Measurements from ENCODE around the gene PCSK1N. TPM values are rescaled to one million over a fixed set of nuclear protein-coding genes. Genes with fewer than 3 reads are reported as not detected.

PCSK1N gene
- total and polyA plus RNA-seq, 3 experiments from 2014 or later, result 2.3 to 11.1 (median 3.2) TPM

- Mint-ChIP-seq H3K36me3 (no peaks in the 10 kb centered on the region), H3K27me3 (peaks cover 0 to 4% of the 10 kb centered on the region in 2 donors), H3K9me3 (peaks cover 0 to 2% (median 0%) of the 10 kb centered on the region in 5 donors), H3K4me1 (peaks cover 7 to 13% (median 9%) of the 10 kb centered on the region in 3 donors), H3K27ac (no peak overlapping the region), H3K4me3 (no peak overlapping the region)
- Histone ChIP-seq H3K27ac (ENCODE audit: low read depth, low read length) (peak overlapping the region; percentile 51), H3K27me3 (ENCODE audit: insufficient read depth, low read length, poor library complexity, severe bottlenecking) (no peaks in the 10 kb centered on the region), H3K4me3 (ENCODE audit: low read length) (no peak overlapping the region), H3K4me1 (ENCODE audit: insufficient read depth, low read length) (no peaks in the 10 kb centered on the region), H3K36me3 (ENCODE audit: insufficient read depth, low read length) (no peaks in the 10 kb centered on the region), H3K9me3 (ENCODE audit: low read length) (no peaks in the 10 kb centered on the region)
- CTCF ChIA-PET, result no interaction called here
- POLR2A ChIA-PET, result no interaction called here
- no peak for DNase-seq
These were observed 50.2 kb downstream of the PCSK1N start for GRCh38 chrX:48785186-48785539.

GRCh38 chrX:48784726-48785125 lies 50.7 kb downstream of the PCSK1N start:
- H3K4me3 ChIP-seq (ENCODE audit: low read length), result no peak overlapping the region
- H3K4me1 ChIP-seq (ENCODE audit: insufficient read depth, low read length), result no peaks in the 10 kb centered on the region
- ChIA-PET POLR2A (no interaction called here), CTCF (no interaction called here)
- Mint-ChIP-seq H3K9me3 (peaks cover 0 to 2% (median 0%) of the 10 kb centered on the region in 5 donors), H3K4me1 (peaks cover 5 to 10% (median 9%) of the 10 kb centered on the region in 3 donors), H3K36me3 (no peaks in the 10 kb centered on the region), H3K27ac (no peak overlapping the region), H3K27me3 (peaks cover 0 to 2% of the 10 kb centered on the region in 2 donors), H3K4me3 (no peak overlapping the region)
- H3K27me3 ChIP-seq (ENCODE audit: insufficient read depth, low read length, poor library complexity, severe bottlenecking), result no peaks in the 10 kb centered on the region
- no peak overlapping the region for H3K27ac ChIP-seq (ENCODE audit: low read depth, low read length)
- no peaks in the 10 kb centered on the region for H3K9me3 ChIP-seq (ENCODE audit: low read length)
- DNase-seq, result no peak
- no peaks in the 10 kb centered on the region for H3K36me3 ChIP-seq (ENCODE audit: insufficient read depth, low read length)

DNA sequence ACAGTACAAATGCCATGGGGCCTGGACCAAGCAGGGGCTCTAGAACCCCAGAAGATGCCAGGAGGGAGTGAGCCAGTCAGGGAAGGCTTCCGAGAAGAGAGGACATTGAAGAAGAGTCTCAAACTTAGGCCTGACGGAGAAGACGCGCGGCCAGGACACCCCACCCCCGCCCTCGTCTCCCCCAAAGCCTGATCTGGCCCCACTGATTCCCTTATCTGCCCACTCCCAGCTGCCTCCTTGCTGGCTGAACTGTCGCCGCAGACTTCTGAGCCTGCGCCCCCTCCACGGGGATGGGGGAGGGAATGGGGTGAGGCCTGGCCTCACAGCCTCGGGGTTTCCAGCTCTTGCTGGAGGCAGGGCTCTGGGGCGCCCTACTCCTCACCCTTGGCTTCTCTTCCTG lies 52.6 kb downstream of the PCSK1N start:
- no peaks in the 10 kb centered on the region for H3K9me3 ChIP-seq (ENCODE audit: low read length)
- Mint-ChIP-seq H3K4me1 (no peaks in the 10 kb centered on the region), H3K9me3 (peaks cover 0 to 2% (median 0%) of the 10 kb centered on the region in 5 donors), H3K36me3 (no peaks in the 10 kb centered on the region), H3K27me3 (no peaks in the 10 kb centered on the region), H3K27ac (no peak overlapping the region), H3K4me3 (no peak overlapping the region)
- ChIA-PET POLR2A (no interaction called here), CTCF (no interaction called here)
- H3K27me3 ChIP-seq (ENCODE audit: insufficient read depth, low read length, poor library complexity, severe bottlenecking), result no peaks in the 10 kb centered on the region
- H3K27ac ChIP-seq (ENCODE audit: low read depth, low read length), result peak overlapping the region; percentile 54
- H3K36me3 ChIP-seq (ENCODE audit: insufficient read depth, low read length), result no peaks in the 10 kb centered on the region
- no peak overlapping the region for H3K4me3 ChIP-seq (ENCODE audit: low read length)
- no peak for DNase-seq
- H3K4me1 ChIP-seq (ENCODE audit: insufficient read depth, low read length), result no peaks in the 10 kb centered on the region

GRCh38 chrX:48782216-48782615 lies 53.2 kb downstream of the PCSK1N start:
- H3K9me3 ChIP-seq (ENCODE audit: low read length), result no peaks in the 10 kb centered on the region
- H3K36me3 ChIP-seq (ENCODE audit: insufficient read depth, low read length), result no peaks in the 10 kb centered on the region
- ChIA-PET CTCF (no interaction called here), POLR2A (no interaction called here)
- no peaks in the 10 kb centered on the region for H3K27me3 ChIP-seq (ENCODE audit: insufficient read depth, low read length, poor library complexity, severe bottlenecking)
- H3K27ac ChIP-seq (ENCODE audit: low read depth, low read length), result no peak overlapping the region
- DNase-seq, result no peak
- H3K4me1 Mint-ChIP-seq, result no peaks in the 10 kb centered on the region
- H3K27ac Mint-ChIP-seq, result no peak overlapping the region
- H3K4me3 Mint-ChIP-seq, result no peak overlapping the region
- H3K4me3 ChIP-seq (ENCODE audit: low read length), result no peak overlapping the region
- peaks cover 0 to under 1% of the 10 kb centered on the region in 2 donors for H3K27me3 Mint-ChIP-seq
- H3K4me1 ChIP-seq (ENCODE audit: insufficient read depth, low read length), result no peaks in the 10 kb centered on the region
- peaks cover 0 to 2% (median 0%) of the 10 kb centered on the region in 5 donors for H3K9me3 Mint-ChIP-seq
- H3K36me3 Mint-ChIP-seq, result no peaks in the 10 kb centered on the region

GRCh38 chrX:48781705-48782104 lies 53.7 kb downstream of the PCSK1N start:
- Histone ChIP-seq H3K36me3 (ENCODE audit: insufficient read depth, low read length) (no peaks in the 10 kb centered on the region), H3K9me3 (ENCODE audit: low read length) (no peaks in the 10 kb centered on the region), H3K27ac (ENCODE audit: low read depth, low read length) (no peak overlapping the region), H3K27me3 (ENCODE audit: insufficient read depth, low read length, poor library complexity, severe bottlenecking) (no peaks in the 10 kb centered on the region), H3K4me1 (ENCODE audit: insufficient read depth, low read length) (no peaks in the 10 kb centered on the region), H3K4me3 (ENCODE audit: low read length) (no peak overlapping the region)
- Mint-ChIP-seq H3K9me3 (peaks cover 0 to under 1% (median 0%) of the 10 kb centered on the region in 5 donors), H3K27ac (no peak overlapping the region), H3K27me3 (peaks cover 0 to 2% of the 10 kb centered on the region in 2 donors), H3K4me1 (no peaks in the 10 kb centered on the region), H3K36me3 (no peaks in the 10 kb centered on the region), H3K4me3 (no peak overlapping the region)
- DNase-seq, result no peak
- ChIA-PET POLR2A (no interaction called here), CTCF (no interaction called here)

Other genes starting within 250 kb of the PCSK1N start
- 10 to 100 TPM; 47.5 to 48.0 TPM for gene WDR13, start 238.1 kb downstream of the PCSK1N start, total RNA-seq
- 48.3 TPM for gene WDR13, start 238.1 kb downstream of the PCSK1N start, polyA plus RNA-seq
- gene WAS, start 151.8 kb downstream of the PCSK1N start, total RNA-seq, result 10 to 100 TPM; 81.9 to 84.0 TPM
- gene WAS, start 151.8 kb downstream of the PCSK1N start, polyA plus RNA-seq, result 33.5 TPM
- 10 to 100 TPM; 32.1 to 33.2 TPM for gene SUV39H1, start 138.9 kb downstream of the PCSK1N start, total RNA-seq
- gene SUV39H1, start 138.9 kb downstream of the PCSK1N start, polyA plus RNA-seq, result 17.2 TPM
- gene GLOD5, start 73.9 kb downstream of the PCSK1N start, total RNA-seq, result not detected
- gene GLOD5, start 73.9 kb downstream of the PCSK1N start, polyA plus RNA-seq, result not detected
- gene GATA1, start 49.0 kb downstream of the PCSK1N start, total RNA-seq, result not detected
- gene GATA1, start 49.0 kb downstream of the PCSK1N start, polyA plus RNA-seq, result not detected
- gene HDAC6, start 33.5 kb downstream of the PCSK1N start, total RNA-seq, result 10 to 100 TPM; 53.5 to 65.0 TPM
- 25.7 TPM for gene HDAC6, start 33.5 kb downstream of the PCSK1N start, polyA plus RNA-seq
- gene ERAS, start 9.1 kb downstream of the PCSK1N start, total RNA-seq, result under 1 TPM in 1 of 2 experiments, not detected in 1; 0.18 TPM
- not detected for gene ERAS, start 9.1 kb downstream of the PCSK1N start, polyA plus RNA-seq
- 10 to 100 TPM; 87.5 to 93.6 TPM for gene TIMM17B, start 62.2 kb upstream of the PCSK1N start, total RNA-seq
- 68.5 TPM for gene TIMM17B, start 62.2 kb upstream of the PCSK1N start, polyA plus RNA-seq
- 100 to 1,000 TPM; 101 to 106 TPM for gene PQBP1, start 62.3 kb upstream of the PCSK1N start, total RNA-seq
- gene PQBP1, start 62.3 kb upstream of the PCSK1N start, polyA plus RNA-seq, result 83.5 TPM
- gene SLC35A2, start 76.0 kb upstream of the PCSK1N start, total RNA-seq, result 10 to 100 TPM; 27.1 to 27.2 TPM
- 13.2 TPM for gene SLC35A2, start 76.0 kb upstream of the PCSK1N start, polyA plus RNA-seq
- gene PIM2, start 83.4 kb upstream of the PCSK1N start, total RNA-seq, result 100 to 1,000 TPM; 269 to 273 TPM
- gene PIM2, start 83.4 kb upstream of the PCSK1N start, polyA plus RNA-seq, result 212 TPM
- 10 to 100 TPM; 67.3 to 69.1 TPM for gene OTUD5, start 122.0 kb upstream of the PCSK1N start, total RNA-seq
- gene OTUD5, start 122.0 kb upstream of the PCSK1N start, polyA plus RNA-seq, result 47.5 TPM
- gene KCND1, start 136.2 kb upstream of the PCSK1N start, total RNA-seq, result 1 to 10 TPM in 1 of 2 experiments, under 1 TPM in 1; 0.72 to 1.1 TPM
- 0.06 TPM for gene KCND1, start 136.2 kb upstream of the PCSK1N start, polyA plus RNA-seq
- gene GRIPAP1, start 166.7 kb upstream of the PCSK1N start, total RNA-seq, result 10 to 100 TPM; 56.8 to 57.7 TPM
- gene GRIPAP1, start 166.7 kb upstream of the PCSK1N start, polyA plus RNA-seq, result 21.2 TPM
- 10 to 100 TPM; 32.4 to 35.4 TPM for gene TFE3, start 207.7 kb upstream of the PCSK1N start, total RNA-seq
- gene TFE3, start 207.7 kb upstream of the PCSK1N start, polyA plus RNA-seq, result 7.7 TPM
- 1 to 10 TPM; 5.1 to 5.4 TPM for gene CCDC120, start 223.4 kb upstream of the PCSK1N start, total RNA-seq
- gene CCDC120, start 223.4 kb upstream of the PCSK1N start, polyA plus RNA-seq, result 1.5 TPM
- gene PRAF2, start 238.4 kb upstream of the PCSK1N start, total RNA-seq, result 10 to 100 TPM; 13.1 to 14.5 TPM
- 62.6 TPM for gene PRAF2, start 238.4 kb upstream of the PCSK1N start, polyA plus RNA-seq
- 10 to 100 TPM; 41.4 to 46.2 TPM for gene WDR45, start 244.3 kb upstream of the PCSK1N start, total RNA-seq
- 56.9 TPM for gene WDR45, start 244.3 kb upstream of the PCSK1N start, polyA plus RNA-seq